Right lobe of liver (tissue), 4 donors: ENCODE results near the gene FARS2.

ENCODE experiments used
- CTCF ChIP-seq, 4 donors: fragments of 200-600 bp in 3 of 4; fragments of 450-650 bp in 1 of 4; IDR thresholded peaks; one replicate each; pipeline versions ENCODE4 v1.5.1 to v1.8.0; 2016 to 2022; ENCODE audit warnings: antibody characterized with exemption in 4 of 4, mild to moderate bottlenecking in 2 of 4
- POLR2A ChIP-seq: fragments of 450-650 bp; IDR thresholded peaks from one replicate; pipeline ENCODE4 v1.6.1; 2017; ENCODE audit warnings: antibody characterized with exemption, mild to moderate bottlenecking
- donor health status: DM: no; HTN: no; CAD: no.
- donor health status: DM: no; HTN: no; CAD: no.
- donor health status: DM: no; HTN: yes; CAD: no.

- TF ChIP-seq POLR2A (no peak), CTCF (IDR thresholded peaks at IDR 0.05) (no peak)
Measured at GRCh38 chr6:5234874-5235273, 26.4 kb upstream of the FARS2 start.
